ENCODE data around the gene PPIE. TPM values are rescaled to one million over a fixed set of nuclear protein-coding genes. Genes with fewer than 3 reads are reported as not detected.

The PPIE gene
- total RNA-seq, 4 donors from 2014 or later, result 26.6 to 35.6 (median 29.8) TPM

GRCh38 chr1:39692152-39693074 lies 46.3 kb upstream of the PPIE start:
- TF ChIP-seq CTCF (IDR thresholded peaks at IDR 0.05; ENCODE audit: low read depth), result no peak

DNA sequence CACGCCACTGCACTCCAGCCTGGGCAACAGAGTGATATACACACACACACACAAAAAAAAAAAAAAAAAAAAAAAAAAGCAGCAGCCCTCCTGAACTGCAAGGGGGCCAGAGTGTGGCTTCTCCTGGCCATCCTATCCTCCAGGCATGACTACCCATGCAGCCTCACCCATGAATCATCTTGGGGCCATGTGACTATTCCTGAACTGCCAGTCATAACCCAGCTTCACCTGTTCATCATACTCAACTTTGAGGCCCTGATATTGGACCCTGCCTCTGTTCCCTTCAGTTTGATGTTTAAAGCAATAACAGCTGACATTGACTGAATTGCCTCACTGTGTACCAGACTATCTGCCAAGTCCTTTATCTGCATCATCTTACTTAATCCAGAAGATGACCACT lies 44.7 kb upstream of the PPIE start:
- TF ChIP-seq CTCF (IDR thresholded peaks at IDR 0.05; ENCODE audit: low read depth), result no peak

- no peak for TF ChIP-seq CTCF (IDR thresholded peaks at IDR 0.05; ENCODE audit: low read depth)
These were observed 43.7 kb upstream of the PPIE start for GRCh38 chr1:39695016-39695415.

DNA sequence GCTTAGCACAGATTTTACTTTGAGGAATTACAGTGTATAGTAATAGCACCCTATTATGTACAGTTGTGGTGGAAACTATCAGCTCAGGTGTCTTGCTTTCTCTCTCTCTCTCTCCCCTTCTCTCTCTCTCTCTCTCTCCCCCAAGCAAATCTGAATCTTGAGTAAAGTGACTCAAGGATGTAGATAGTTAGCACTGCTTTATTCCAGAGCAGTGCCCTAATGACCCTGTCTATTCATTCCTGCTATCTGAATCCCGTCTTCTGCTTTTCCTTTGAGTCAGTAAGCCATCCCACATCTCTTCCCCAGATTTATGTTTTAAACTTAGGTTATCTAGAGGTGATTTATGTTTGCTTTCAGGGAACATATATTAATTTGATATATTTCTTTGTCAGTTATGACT lies 42.2 kb upstream of the PPIE start:
- no peak for TF ChIP-seq CTCF (IDR thresholded peaks at IDR 0.05; ENCODE audit: low read depth)

- no peak for TF ChIP-seq CTCF (IDR thresholded peaks at IDR 0.05; ENCODE audit: low read depth)
These were observed 40.1 kb upstream of the PPIE start for GRCh38 chr1:39698568-39698967.

DNA sequence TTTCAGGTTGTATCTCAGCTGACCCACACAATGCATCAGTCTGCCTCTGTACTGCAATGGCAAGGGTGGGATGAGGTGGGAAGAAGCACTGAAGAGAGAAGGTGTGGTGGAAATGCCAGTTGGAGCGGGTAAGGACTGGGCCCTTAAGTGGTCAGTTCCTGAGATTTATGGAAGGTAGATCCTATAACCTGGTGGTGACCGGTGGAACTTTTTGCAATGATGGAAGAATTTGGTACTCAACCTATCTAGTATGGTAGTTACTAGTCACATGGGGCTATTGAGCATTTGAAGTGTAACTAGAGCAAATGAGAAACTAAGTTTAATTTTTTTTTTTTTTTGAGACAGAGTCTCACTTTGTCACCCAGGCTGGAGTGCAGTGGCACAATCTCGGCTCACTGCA lies 39.3 kb upstream of the PPIE start:
- TF ChIP-seq CTCF (IDR thresholded peaks at IDR 0.05; ENCODE audit: low read depth), result no peak

DNA sequence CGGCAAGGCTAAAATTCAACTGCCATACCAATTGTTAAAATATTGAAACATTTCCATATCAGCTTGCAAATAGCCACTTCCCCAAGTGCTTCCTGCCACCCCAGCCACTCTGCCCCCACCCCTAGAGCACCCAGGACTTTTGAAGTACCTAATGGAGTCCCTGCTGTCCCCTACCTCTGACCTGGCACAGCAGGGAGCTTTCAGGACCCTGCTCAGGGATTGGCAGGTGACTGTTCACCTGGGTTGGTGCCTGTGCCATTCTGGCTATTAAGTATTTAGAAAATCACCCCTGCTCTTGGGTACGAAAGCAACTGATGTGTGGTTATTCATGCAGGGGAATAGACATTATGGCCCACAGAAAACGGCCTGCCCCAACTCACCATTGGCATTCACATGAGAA lies 38.3 kb upstream of the PPIE start:
- TF ChIP-seq CTCF (IDR thresholded peaks at IDR 0.05; ENCODE audit: low read depth), result no peak
